ENCODE data around the gene STARD7.

The STARD7 gene

DNA sequence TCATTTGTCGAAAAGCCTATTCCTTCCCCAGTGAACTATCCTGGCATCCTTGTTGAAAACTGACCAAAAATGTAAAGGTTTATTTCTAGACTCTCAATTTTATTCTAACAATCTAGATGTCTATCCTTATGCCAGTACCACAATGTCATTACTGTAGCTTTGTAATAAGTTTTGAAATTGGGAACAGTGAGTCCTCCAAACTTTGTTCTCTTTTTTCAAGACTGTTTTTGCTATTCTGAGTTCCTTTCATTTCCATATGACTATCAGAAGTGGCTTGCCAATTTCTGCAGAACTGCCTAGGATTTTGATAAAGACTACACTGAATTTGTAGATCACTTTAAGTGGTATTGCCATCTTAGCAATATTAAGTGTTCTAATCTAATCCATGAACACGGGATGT, 9.7 kb downstream of the STARD7 start:
- no peak for DNase-seq (ENCODE audit: low read depth in 2 of 2, low spot score in 1 of 2)

DNA sequence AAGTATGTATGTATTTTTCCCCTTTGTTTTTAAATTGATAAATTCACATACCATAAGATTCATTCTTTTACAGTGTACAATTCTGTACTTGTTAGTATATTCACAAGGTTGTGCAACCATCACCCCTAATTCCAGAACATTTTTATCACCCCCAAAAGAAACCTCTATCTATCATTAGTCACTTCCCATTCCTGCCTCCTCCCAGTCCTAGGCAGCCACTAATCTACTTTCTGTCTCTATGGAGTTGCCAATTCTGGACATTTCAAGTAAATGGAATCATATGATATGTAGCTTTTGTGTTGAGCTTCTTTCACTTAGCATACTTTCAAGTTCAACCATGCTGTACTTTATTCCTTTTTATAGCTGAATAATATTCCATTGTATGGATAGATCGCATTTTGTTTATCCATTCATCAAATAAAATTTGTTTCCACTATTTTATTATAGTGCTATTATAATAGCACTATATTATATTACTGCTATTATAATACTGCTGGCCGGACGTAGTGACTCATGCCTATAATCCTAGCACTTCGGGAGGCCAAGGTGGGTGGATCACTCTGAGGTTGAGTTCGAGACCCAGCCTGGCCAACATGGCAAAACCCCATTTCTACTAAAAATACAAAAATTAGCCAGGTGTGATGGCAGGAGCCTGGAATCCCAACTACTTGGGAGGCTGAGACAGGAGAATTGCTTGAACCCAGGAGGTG, 10.9 kb downstream of the STARD7 start:
- no peak for DNase-seq (ENCODE audit: low read depth in 2 of 2, low spot score in 1 of 2)

DNA sequence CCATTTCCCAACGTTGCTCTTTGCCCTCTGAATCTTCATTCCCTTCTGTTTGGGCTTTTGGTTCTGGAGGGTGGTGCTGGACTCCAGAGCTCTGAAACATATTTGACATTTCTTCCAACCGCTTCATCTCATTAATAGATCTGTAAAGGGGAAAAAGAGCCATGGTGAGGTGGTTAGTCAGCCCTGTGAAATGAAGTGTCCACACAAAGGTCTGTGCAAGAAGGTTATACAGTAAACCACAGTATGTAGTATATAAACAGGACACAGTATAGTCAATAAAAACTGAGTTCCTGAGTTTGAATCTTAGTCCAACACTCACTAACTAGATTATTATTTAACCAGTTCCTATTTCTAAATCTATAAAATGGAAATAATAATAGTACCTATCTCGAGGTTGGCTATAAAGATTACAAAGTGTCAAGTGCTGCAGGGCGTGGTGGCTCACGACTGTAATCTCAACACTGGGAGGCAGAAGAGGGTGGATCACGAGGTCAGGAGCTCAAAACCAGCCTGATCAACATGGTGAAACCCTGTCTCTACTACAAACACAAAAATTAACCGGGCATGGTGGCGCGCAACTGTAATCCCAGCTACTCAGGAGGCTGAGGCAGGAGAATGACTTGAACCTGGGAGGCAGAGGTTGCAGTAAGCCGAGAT, 13.1 kb downstream of the STARD7 start:
- no peak for DNase-seq (ENCODE audit: low read depth in 2 of 2, low spot score in 1 of 2)

DNA sequence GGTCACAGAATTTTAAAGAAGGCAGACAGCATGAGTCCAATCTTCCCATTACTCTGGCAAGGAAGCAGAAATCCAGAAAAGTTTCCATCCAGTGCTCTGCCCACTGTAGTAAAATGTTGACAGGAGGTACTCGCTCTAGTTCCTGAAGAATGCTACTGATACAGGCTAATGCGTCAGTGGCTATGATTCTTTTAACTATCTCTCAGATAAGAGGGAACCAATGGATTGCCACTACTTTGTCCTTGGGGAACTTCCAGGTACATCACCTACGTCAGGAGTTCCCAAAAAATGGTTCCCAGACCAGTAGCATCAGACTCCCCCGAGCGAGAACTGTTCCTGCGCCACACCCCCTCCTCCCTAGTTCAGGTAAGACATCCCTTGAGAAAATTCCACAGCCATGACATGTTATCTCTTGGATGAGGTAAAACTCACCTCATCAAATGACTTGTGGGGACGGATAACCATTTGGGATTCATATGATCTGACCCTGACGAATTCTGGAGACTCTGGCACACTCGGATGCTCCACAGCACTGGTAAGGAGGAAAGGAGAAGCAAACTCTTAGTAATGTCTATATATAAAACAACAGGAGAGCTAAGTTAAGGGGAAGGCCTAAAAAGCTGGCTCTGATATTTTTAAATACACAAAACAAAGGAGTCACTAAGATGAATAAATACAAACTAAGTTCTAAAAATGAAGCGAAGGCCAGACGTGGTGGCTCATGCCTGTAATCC, 16.5 kb downstream of the STARD7 start:
- no peak for DNase-seq (ENCODE audit: low read depth in 2 of 2, low spot score in 1 of 2)

DNA sequence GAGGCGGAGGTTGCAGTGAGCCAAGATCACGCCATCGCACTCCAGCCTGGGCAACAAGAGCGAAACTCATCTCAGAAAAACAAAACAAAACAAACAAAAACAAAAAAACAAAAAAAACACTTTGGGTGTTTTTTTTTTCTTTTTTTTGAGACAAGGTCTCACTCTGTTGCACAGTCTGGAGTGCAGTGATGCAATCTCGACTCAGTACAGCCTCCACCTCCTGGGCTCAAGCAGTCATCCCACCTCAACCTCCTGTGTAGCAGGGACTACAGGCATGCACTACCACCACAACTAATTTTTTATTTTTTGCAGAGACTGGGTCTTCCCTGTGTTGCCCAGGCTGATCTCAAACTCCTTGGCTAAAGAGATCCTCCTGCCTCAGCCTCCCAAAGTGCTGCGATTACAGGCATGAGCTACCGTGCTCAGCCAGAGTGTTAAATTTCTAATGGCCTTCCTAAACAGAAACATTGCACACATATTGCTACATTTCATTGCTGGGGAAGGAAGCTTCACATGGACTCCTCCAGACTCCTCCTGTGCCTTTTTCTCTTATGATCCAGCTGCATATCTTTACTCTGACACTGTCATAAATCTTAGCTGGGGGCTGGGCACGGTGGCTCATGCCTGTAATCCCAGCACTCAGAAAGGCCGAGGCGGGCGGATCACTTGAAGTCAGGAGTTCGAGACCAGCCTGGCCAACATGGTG, 19.7 kb downstream of the STARD7 start:
- DNase-seq (ENCODE audit: low read depth in 2 of 2, low spot score in 1 of 2), result no peak

DNA sequence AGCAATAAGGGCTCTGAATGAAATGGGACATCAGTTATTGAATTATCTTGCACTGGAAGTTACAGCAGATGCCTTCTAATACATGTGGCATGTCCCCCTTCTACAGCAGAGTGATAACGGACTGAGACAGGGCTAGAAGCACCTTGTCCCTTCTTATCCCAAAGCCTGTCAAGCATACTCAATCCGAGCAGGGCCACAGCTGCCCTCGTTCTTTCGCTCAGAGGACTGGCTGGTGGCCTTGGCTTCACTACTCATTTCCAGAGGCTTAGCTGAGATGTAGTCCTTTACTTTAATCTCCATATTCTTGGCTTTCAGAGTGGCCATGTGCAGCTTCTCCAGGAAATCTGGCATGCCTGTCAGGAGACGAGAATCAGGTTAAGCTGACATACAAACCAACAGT, 22.1 kb downstream of the STARD7 start:
- DNase-seq (ENCODE audit: low read depth in 2 of 2, low spot score in 1 of 2), result no peak

DNA sequence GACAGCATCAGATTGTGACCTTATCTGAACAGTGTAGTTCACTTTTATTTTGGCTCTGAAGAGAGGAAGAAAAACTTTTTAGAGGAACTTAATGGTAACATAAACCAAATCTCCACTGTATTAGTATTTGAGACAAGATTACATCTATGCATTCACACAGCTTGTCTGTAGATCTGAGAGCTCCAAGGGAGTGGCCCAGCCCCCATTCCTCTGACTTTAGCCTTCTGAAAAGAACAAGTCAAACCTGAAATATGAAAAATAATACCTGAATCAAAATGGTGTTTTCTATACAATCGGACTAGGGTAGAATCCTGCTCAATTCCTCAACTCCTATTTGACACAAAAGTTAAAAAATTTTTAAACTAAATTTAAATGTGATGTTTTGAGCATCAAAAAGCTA, 23.1 kb downstream of the STARD7 start:
- DNase-seq (ENCODE audit: low read depth in 2 of 2, low spot score in 1 of 2), result no peak

DNA sequence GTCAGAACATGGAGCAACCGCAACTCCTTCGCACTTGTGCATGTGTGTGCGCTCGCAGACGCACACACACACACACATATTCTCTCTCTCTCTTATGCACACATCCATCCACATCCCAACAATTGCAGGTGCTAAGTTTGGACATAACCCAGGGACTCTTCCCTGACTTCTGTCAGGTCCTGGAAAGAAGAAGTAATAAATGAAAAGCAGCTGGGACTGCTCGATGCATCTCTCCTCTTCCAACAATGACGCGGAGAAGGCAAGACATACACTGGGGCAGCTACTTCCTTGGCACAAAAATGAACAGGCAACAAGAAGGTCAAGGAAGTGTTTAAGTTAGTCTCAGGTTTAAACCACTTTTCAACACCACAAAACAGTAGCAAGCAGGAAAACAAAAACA, 23.6 kb downstream of the STARD7 start:
- no peak for DNase-seq (ENCODE audit: low read depth in 2 of 2, low spot score in 1 of 2)

DNA sequence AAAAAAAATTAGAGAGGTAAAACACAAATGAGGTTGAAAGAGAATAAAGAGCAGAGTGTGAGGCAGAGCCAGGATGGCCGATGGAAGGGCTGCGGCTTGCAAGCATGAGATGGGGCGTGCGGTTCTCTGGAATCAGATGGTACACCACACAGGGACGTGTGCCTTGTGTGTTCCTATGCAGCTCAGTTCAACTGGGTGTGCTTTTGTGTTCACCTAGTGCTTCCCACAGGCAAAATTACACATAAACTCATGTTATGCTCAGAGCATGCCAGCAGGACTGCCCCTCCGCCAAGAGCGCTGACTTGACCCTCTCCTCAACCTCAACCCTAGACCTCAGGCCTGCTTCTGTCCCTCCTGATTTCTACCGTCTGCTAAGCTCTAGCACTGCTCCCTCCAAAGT, 24.4 kb downstream of the STARD7 start:
- no peak for DNase-seq (ENCODE audit: low read depth in 2 of 2, low spot score in 1 of 2)

DNA sequence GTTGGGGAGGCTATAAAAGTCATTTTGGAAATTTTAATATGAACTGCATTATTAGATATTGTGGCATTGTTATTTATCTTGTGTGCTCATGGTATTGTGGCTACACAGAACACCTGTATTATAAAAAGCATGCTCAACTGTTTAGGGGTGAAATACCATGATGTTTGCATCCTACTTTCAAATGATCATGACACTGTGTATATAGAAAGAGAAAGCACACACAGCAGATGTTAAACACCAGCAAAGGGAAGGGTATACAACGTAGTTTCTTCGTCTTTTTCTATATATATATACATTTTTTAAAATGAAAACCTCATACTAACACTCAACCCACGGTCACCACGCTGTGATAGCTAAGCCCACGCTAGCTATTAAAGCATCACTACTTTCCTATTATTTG, 27.1 kb downstream of the STARD7 start:
- no peak for DNase-seq (ENCODE audit: low read depth in 2 of 2, low spot score in 1 of 2)

DNA sequence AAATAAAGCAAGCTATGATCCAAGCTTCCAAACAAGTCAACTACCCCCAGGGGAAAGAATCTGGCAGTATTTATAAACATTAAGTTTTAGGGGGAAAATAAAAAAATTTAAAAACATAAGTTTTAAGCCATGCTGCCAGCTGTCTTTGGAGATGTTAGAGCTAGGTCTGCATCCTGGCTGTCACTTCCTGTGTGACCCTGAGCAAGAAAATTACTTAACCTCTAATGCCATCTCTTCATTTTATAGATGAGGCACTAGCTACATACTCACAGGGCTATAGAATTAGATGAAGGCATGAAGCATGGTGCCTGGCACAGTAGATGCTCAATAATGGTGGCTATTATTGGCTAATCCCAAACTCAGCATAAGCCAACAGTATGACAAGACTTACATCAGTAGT, 28.1 kb downstream of the STARD7 start:
- no peak for DNase-seq (ENCODE audit: low read depth in 2 of 2, low spot score in 1 of 2)

DNA sequence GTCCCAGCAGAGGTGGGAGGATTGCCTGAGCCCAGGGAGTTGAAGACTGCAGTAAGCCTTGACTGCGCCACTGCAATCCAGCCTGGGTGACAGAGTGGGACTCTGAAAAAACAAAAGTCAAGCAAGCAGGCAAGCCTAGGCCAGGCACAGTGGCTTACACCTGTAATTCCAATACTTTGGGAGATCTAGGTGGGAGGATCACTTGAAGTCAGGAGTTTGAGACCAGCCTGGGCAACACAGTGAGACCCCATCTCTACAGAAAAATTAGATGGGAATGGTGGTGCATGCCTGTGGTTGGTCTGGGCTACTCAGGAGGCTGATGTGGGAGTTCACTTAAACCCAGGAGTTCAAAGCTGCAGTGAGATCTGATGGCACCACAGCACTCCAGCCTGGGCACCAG, 28.6 kb downstream of the STARD7 start:
- DNase-seq (ENCODE audit: low read depth in 2 of 2, low spot score in 1 of 2), result no peak

DNA sequence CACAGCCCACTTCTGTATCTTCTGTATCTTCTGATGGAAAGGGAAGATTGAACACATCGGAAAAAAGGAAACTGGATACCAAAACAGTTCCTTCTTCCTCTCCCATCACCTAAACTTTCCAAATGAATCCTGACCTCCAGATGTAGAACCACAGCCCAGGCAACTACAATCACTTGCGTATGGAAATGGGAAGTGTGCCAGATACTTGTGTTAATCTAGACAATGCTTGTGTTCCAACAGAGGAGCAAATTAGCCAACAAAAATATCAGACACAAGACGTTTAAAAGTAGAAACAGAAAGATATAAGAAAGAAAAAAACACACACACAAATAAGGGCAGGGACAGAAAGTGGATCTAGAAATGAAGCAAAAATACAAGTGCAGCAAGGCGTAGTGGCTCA, 32.0 kb downstream of the STARD7 start:
- DNase-seq (ENCODE audit: low read depth in 2 of 2, low spot score in 1 of 2), result no peak

DNA sequence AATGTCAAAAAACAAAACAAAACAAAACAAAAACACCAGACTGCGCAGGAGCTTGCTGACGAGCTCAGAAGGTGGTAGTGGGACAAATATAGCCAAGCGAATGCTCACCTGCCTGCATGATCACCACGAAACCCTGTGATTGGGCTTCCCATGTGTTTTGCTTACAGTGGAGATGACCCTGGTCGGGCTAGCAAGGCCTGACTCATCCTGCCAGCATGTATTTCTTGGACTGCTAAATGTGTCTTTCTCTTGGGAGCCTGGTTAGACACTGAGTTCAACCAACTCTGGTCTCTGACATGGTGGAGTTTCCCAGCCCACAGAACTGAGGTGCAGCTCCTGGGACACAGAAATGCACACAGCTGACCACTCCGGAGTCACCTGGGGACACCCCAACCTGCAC, 32.7 kb downstream of the STARD7 start:
- no peak for DNase-seq (ENCODE audit: low read depth in 2 of 2, low spot score in 1 of 2)

DNA sequence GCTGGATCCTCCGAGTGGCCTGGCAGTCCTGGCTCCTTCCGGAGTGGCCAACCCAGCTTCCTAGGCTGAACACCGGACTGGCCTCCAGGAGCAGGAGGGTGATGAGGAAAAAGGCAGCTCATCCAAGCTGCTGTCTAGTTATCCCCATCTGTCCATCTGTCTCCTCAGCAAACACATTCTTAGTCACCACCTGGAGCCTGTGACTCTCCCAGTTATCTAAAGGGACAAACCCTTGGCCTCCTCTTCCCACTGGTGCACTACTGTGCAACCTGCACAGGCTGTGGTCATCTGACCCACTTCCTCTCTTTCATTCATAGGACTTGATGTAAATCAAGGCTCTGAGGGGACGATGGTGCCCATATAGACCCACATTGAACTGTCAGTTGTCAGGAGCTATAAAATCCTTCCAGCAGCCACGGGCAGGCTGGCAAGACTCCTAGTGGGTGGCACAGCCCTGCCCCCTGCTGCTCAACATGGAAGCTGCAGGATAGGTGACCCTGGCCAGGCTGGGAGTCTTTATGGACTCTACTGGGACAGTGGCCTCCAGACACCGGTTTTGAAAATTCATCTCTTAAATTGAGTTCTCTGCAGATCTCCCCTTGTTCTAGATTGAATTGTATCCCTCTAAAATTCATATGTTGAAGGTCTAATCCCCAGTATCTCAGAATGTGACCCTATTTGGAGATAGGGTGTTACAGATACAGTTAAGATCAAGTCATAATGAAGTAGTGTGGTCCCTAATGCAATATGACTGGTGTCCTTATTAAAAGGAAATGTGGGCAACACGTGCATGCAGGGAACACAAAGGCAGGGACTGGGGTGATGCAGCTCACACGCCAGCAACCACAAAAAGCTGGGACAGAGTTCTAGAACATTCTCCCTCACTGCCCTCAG, 34.1 kb downstream of the STARD7 start:
- peak; percentile 65 to 73 for DNase-seq (ENCODE audit: low read depth in 2 of 2, low spot score in 1 of 2)

DNA sequence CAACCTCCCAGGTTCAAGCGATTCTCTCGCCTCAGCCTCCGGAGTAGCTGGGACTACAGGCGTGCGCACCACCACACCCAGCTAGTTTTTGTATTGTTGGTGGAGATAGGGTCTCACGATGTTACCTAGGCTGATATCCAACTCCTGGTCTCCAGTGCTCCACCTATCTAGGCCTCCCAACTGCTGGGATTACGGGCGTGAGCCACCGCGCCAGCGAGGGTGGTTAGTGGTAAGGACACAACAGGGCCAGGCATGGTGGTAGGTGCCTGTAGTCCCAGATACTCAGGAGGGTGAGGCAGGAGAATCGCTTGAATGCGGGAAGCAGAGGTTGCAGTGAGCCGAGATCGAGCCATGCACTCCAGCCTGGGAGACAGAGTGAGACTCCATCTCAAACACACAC, 36.8 kb downstream of the STARD7 start:
- DNase-seq (ENCODE audit: low read depth in 2 of 2, low spot score in 1 of 2), result no peak

DNA sequence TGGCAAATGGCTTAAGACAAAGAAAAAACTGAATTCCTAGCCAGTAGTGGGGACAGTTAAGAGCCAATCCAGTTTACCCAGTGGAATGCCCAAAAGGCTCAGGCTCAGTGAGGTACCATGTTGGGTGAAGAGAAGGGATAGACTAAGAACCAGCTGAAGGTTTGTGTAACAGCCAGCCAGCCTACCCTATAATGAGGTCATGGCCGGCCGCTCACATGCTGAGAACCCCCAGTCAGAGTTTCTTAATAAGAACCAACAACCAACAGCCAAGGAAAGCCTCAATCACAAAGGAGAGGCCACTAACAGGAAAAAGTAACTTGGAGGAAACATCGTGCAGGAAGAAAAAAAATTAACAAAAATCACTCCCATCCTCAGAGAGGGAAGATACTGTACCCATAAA, 38.0 kb downstream of the STARD7 start:
- DNase-seq (ENCODE audit: low read depth in 2 of 2, low spot score in 1 of 2), result no peak

DNA sequence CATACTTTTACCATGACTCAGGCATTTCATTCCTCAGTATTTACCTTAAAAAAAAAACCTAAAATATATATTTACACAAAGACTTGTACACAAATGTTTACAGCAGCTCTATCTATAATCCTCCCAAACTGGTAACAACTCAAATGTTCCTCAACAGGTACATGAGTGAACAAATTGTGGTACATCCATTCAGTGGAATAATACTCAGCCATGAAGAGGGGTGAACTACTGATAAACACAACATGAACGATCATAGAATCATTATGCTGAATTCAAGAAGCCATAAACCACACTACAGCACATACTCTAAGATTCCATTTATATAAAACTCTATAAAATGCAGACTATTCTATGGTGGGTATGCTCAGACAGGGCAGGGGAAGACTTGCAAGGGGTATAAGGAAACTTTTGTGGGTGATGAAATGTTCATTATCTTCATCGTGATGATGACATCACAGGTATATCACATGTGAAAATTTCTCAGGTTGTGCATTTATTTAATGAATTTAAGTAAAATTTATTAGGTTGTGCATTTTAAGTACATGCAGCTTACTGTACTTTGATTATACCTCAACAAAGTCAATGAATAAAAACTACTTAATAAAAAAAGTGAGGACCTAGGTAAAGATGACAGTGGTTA, 38.6 kb downstream of the STARD7 start:
- no peak for DNase-seq (ENCODE audit: low read depth in 2 of 2, low spot score in 1 of 2)

DNA sequence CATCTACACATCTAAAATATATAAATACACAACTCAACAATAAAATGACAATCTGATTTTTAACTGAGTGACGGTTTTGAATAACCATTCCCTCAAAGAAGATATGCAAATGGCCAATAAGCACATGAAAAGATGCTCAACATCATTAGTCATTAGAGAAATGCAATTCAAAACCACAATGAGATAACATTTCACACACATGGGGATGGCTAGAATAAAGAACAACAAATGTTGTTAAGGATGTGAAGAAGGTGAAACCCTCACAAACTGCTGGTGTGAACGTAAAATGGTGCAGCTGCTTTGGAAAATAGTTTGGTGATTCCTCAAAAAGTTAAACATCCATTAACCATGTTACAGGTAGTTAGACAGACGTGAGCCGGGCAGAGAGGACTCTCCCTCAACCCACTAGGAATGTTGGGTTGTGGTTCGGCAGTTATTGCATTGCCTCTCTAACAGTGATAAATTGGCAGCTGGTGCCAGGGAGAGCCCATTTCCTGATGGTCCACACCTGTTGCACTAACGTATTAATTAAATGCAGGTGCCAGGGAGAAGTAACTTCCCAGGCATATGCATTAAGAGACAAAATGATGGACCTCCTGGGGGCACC, 41.1 kb downstream of the STARD7 start:
- no peak for DNase-seq (ENCODE audit: low read depth in 2 of 2, low spot score in 1 of 2)

All from stimulated activated CD8-positive, alpha-beta memory T cell treated with anti-CD3 and anti-CD28 coated beads, Interleukin-4, amount 100 ng/mL, for 4 hours (primary cell).